Fibroblast of skin of abdomen (primary cell): Measurements from ENCODE around the gene FOXO4.
A peak's percentile ranks its signal among the peaks of the same experiment; 100 is the strongest.

Source experiments
- DNase-seq: peaks from one replicate; pipeline ENCODE4 v3.0.0-alpha.2; 2013

The FOXO4 gene

GRCh38 chrX:71100581-71101505 is 5.2 kb downstream of the FOXO4 start:
- no peak for DNase-seq

- DNase-seq: no peak
Measured at GRCh38 chrX:71102292-71102691, 6.6 kb downstream of the FOXO4 start.

GRCh38 chrX:71103110-71103983 is 7.7 kb downstream of the FOXO4 start:
- DNase-seq: no peak

GRCh38 chrX:71105628-71106027 is 10.0 kb downstream of the FOXO4 start:
- DNase-seq: no peak

GRCh38 chrX:71106427-71106826 is 10.8 kb downstream of the FOXO4 start, which contains the start of gene CXorf65:
TSS of gene CXorf65 (minus strand) at chrX:71106740. CDS start at chrX:71106556, 184 bp downstream.
- DNase-seq: no peak

GRCh38 chrX:71107245-71107644 is 11.6 kb downstream of the FOXO4 start:
- no peak for DNase-seq

- no peak for DNase-seq
Measured at GRCh38 chrX:71107762-71108360, 12.2 kb downstream of the FOXO4 start.

- DNase-seq: no peak
Measured at GRCh38 chrX:71109051-71109450, 13.4 kb downstream of the FOXO4 start.

- no peak for DNase-seq
Measured at GRCh38 chrX:71111141-71111843, 15.6 kb downstream of the FOXO4 start, which contains the start of gene IL2RG. TSS of gene IL2RG (minus strand) at chrX:71111577. CDS start at chrX:71111539, 38 bp downstream.

GRCh38 chrX:71111921-71112431 is 16.3 kb downstream of the FOXO4 start:
- no peak for DNase-seq

GRCh38 chrX:71117358-71117757 is 21.7 kb downstream of the FOXO4 start:
- DNase-seq: no peak

GRCh38 chrX:71118032-71118984 is 22.7 kb downstream of the FOXO4 start, which contains the start of gene MED12:
TSS of gene MED12 (plus strand) at chrX:71118596. CDS start at chrX:71118755, 159 bp downstream.
- DNase-seq: peak; percentile 83

- DNase-seq: no peak
Measured at GRCh38 chrX:71118985-71119535, 23.4 kb downstream of the FOXO4 start.

- no peak for DNase-seq
Measured at GRCh38 chrX:71128166-71128833, 32.6 kb downstream of the FOXO4 start.

GRCh38 chrX:71128915-71129765 is 33.5 kb downstream of the FOXO4 start:
- peak; percentile 39 for DNase-seq

- no peak for DNase-seq
Measured at GRCh38 chrX:71131510-71131909, 35.9 kb downstream of the FOXO4 start.

GRCh38 chrX:71140440-71140839 is 44.8 kb downstream of the FOXO4 start:
- no peak for DNase-seq

- peak; percentile 6 for DNase-seq
Measured at GRCh38 chrX:71143508-71143907, 47.9 kb downstream of the FOXO4 start.

GRCh38 chrX:71144651-71145050 is 49.0 kb downstream of the FOXO4 start, which contains the start of gene NLGN3:
TSS of gene NLGN3 (plus strand) at chrX:71144841. CDS start at chrX:71147750, 2,909 bp downstream.
- no peak for DNase-seq
